Fibroblast of the conjunctiva (primary cell): ENCODE data around the gene MYL3.
A peak's percentile ranks its signal among the peaks of the same experiment; 100 is the strongest.
"Not testable (repeated sequence)": the region's sequence is repeated elsewhere in the genome, so short reads cannot be mapped to it uniquely, and the experiment has no call there.

Source experiments
- DNase-seq: peaks from one replicate; pipeline ENCODE4 v3.0.0-alpha.2; 2010; ENCODE audit warnings: low read depth

MYL3 gene

DNA sequence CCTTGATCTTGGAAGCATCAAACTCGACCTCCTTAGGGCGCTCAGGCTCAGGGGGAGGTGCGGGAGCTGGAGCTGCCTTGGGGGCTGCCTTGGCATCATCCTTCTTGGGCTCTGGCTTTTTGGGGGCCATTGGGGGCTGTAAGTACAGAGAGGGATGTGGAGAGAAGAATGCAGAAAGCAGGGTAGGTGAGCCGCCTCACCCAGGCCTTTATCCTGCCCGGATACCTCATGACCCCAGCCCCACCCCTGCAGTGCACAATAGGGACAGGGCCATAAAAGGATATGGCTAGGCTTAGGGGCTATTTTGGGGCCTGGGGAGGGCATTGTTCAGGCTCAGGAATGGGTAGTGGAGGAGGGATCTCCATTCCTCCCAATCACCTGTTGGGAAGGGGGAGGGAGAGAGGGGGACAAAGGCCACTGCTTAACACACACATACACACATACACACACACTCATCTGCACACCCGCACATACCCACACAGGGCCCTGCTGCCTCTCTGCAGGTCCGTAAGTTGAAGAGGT, at the start of gene MYL3:
Gene MYL3, minus strand, starts transcription at position 184 of the 522 bp plus-strand sequence. Its CDS starts 54 bp downstream, at position 130.
- no peak for DNase-seq

DNA sequence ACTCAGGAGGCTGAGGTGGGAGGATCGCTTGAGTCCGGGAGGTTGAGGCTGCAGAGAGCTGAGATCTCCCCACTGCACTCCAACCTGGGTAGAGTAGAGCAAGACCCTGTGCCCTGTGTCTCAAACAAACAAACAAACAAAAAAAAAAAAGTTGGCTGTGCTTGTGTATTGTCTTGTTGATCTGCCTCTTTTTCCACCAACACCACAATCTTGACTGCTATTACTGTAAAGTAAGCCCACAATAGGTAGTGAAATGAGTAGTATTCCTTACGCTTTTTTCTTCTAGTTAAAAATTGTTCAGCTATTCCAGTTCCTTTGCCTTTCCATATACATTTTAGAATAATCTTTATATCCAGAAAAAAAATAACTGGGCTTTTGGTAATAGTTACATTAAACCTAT, 49.7 kb upstream of the MYL3 start:
- DNase-seq = no peak

DNA sequence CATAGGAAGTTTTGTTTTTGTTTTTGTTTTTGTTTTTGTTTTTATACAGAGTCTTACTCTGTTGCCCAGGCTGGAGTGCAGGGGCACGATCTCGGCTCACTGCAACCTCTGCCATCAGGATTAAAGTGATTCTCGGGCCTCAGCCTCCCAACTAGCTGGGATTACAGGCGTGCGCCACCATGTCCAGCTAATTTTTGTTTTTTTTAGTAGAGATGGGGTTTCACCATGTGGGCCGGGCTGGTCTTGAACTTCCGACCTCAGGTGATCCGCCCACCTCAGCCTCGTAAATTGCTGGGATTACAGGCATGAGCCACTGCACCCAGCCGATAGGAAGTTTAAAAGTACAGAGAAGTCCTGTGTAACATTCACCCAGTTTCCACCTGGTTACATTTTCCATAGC, 47.7 kb upstream of the MYL3 start:
- DNase-seq = not testable (repeated sequence)

DNA sequence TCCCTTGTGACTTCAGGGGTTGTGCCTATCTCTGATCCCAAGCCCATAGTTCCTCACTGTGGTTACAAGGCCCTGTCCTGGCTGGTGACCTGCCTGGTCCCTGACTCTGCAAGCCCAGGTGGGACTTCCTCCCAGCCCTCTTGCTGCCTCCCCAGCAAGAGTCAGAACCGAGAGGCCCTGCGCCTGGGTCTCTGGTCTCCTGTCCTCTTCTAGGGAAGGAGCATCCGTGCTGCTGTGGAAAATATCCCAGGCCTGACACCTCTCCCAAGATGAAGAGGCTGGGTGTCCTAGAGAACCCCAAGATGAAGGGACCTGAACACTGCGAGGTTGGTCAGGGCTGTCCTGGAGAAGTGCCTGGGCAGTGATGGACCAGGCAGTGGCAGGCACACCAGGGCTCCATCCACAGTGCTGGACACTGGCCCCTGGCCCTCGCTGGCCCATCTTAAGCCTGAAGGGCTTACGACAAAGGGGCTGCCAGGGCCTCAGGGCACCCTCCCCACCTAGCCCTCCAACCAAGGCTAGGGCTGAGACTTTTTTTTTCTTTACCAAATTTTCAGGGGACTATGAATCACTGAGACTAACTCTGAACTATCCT, 47.0 kb upstream of the MYL3 start:
- DNase-seq = no peak

DNA sequence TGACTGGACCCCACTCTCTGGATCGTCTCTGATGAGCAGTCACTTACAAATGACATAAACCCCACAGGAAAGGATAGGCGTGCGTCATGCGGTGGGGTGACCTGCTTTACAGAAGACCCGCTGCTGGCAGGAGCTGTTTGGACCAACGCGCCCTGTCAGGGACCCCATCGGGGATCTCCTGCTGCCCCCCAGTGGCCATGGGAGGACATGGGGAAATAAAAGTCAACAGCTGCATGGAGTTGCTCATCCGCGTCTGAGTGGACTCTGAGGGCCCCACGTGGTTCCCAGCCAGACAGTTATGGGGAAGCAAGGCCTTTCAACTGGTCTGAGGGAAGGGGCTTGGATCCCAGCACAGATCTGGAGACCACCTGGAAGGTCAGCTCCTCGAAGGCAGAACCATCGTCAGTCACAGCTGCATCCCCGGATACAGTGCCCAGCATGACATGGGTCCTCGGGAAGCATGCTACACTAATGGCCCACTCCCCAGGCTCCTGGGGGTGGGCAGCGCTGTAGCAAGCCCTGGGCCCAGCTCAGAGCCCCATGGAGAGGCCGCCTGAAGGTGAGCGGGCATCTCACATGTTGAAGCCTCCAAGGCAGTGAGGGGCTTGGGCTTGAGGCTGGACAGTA, 46.4 kb upstream of the MYL3 start:
- peak; percentile 73 for DNase-seq

DNA sequence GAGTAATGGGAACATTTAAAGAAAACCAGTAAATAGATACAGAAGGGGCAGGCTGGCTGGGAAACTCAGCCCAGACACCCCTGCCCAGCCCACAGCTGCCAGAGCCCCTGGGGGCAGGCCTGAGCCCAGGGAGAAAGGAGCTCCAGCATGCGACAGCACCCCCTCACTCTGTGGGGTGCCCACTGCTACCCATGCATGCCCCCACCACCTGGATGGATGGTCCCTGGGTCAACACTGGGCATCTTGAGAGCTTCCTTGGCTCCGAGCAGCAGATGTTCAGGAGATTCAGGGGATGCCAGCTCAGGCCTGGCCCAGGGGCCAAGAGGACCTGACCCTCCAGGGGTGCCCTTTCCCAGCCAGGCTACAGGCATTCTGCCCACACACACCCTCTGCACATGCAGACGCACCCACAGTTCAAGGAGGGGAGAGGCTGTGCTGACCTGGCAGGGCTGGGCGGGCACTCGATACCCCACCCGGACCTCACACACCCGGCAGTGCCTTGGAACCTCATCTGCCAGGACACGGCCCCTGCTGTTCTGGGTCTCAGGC, 45.8 kb upstream of the MYL3 start:
- no peak for DNase-seq

DNA sequence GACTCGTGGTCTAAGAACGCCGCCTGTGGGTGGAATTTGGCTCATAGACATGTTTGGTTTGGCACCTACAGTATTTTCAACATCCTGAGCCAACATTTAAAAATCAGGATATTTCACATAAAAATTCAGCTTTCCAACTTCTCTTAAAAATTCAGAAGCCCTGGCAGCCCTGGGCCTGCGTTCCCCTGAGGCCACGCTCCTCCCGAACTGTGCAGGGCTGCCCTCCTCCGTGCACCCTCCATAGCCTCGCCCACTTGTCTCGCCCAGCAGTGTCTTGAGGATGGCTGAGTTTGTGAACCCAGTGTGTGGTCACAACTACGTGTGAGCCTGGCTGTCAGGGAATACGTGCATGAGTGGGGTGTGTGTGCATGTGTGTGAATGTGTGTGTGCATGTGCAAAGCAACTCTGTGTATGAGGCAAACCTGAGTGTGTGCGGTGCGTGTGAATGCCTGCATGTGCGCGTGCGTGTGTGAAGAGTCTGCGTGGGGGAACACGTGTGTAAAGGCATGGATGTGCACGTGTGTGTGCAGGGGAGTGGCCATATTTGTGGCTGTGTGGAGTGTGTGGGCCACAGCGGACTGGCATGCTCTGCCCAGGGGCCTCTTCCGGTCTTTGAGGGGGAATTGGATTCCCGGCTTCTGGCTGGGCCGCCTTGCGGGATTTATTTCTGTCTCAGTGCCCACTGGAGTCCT, 45.2 kb upstream of the MYL3 start:
- peak; percentile 63 for DNase-seq

DNA sequence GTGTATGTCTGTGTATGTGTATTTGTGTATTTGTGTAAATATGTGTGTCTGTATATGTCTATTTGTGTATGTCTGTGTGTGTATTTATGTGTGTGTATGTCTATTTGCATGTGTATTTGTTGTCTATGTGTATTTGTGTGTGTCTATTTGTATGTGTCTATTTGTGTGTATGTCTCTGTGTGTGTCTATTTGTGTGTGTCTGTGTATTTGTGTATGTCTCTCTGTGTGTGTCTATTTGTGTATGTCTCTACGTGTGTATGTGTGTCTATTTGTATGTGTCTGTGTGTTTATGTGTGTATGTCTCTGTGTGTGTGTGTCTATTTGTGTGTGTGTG, 44.7 kb upstream of the MYL3 start:
- DNase-seq = no peak

DNA sequence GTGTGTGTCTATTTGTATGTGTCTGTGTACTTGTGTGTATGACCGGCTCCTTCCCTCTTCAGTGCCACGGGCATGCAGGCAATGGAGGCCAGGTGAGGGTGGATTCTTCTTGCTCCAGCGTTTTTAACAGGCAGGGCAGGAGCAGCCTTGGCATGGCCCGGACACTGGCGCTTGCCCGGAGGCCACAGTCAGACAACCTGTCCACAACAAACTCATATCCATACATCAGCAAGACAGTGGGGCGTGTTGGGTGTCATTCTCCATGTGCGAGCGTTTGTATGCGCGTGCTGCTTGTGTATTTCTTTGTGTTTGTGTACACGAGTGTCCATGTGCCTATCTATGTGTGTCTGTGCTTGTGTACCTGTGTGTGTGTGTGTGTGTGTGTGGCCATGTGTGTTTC, 44.0 kb upstream of the MYL3 start:
- no peak for DNase-seq

DNA sequence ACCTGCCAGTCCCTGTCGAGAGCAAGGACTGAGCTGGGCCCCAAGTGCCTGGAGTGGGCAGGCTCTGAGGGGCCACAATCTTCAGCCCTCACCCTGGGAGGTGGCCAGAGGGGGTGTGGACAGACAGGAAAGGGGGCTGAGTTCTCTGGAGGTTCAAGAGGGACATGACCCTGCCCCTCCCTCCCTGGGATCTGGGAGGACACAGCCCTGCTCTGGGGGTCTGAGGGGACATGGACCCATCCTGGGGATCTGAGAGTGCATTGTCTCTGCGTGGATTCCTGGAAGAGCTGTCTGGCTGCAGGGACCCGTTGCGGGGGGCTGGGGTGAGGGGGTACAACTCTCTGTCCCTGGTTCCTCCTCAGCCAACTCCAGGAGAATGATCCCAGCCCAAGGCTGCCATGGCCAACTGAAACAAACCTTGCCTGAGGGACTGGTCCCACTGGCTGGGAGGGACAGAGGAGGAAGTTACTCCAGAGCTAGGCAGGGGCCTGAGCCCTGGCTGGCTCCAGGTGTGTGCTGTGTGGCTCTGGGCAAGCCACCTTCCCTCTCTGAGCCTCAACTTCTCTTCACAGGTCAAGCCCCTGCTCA, 43.3 kb upstream of the MYL3 start:
- DNase-seq = no peak

DNA sequence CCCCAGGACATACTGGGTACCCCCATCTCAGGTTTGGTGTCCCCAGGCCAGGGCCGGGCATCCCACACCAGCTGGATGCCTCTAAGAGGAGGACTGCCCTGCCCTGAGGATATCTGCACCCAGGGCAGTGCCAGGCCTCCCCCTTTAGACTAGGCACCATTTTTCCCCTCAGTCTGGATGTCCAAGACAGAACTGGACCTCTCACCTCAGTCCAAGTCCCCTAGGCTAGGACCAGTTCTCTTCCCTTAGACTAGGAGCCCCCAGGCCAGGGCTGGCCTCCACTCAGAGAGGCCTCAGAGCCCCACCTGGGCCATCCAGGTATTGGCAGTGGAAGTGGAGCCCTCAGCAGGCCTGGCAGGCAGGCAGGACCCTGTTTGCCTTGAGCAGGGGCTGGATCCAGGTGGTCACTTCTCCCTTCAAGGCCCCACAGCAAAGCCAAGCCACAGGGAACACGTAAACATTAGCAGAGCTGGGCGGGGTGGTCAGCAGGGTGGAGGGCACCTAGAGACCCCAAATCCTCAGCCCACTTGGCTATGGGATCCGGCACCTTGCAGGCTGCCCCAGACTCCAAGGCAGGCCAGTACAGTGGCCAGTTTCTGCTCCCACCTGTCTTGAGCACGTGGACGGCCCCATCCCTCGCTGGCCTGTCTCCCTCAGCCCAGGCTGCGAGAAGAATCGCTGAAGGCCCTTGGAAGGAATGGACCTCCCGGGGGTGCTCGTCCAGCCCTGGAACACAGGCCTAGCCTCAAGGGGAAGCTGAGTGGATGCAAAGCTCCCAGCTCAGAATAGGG, 42.6 kb upstream of the MYL3 start:
- DNase-seq = no peak

DNA sequence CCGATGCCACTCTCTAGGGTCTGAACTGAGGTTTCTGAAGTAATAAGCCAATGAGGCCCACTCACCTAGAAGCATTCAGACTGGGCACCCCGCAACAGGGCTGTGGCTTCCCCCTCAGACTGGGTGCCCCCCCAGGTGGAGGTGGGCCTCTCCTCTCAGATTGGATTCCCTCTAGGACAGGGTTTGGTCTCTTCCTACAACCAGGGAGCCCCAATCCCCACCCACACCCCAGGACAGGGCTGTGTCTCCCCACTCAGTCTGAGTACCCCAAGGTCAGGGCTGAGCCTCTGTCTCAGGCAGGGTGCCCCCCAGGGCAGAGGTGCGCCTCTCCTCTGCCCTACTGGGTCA, 41.9 kb upstream of the MYL3 start:
- no peak for DNase-seq

DNA sequence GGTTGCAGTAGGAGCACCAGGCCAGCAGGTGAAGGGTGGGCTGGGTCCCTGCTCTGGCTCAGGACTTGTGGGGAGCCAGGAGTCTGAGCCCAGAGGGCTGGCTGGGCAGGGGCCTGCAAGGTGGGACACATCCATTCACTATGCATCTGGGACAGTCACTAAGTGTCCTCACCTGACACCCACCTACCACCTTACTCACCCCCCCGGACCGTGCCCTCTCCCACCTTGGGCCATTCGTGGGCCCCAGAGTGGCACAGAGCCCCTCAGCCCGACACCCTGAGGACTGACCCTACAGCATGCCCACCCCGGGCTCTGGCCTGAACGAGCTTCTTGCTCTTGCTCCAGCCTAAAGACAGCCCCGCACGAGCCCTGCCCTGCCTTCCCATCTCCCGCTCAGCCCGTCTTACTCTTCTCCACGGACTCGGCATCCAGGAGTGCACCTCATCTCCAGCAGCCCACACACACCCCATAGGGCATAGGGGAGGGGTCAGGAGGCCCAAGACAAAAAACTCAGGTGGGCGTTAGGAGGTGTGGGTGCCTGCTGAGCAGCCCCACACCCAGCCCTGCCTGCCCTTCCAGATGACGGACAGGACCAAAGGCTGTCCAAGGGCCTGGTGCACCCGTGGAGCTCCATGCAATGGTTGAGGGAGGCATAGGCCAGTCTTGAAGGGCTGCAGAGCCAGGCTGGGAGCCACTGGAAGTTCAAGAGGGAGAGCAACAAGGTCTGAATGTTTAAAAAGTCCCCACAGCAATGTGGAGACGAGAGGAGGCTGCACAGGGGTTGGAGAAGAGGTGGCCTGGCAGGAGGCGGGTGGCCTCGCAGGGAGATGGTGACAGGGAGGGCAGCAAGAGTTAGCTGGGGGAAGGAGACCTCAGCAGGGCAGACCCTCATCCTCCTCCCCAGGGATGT, 41.3 kb upstream of the MYL3 start:
- DNase-seq = no peak

DNA sequence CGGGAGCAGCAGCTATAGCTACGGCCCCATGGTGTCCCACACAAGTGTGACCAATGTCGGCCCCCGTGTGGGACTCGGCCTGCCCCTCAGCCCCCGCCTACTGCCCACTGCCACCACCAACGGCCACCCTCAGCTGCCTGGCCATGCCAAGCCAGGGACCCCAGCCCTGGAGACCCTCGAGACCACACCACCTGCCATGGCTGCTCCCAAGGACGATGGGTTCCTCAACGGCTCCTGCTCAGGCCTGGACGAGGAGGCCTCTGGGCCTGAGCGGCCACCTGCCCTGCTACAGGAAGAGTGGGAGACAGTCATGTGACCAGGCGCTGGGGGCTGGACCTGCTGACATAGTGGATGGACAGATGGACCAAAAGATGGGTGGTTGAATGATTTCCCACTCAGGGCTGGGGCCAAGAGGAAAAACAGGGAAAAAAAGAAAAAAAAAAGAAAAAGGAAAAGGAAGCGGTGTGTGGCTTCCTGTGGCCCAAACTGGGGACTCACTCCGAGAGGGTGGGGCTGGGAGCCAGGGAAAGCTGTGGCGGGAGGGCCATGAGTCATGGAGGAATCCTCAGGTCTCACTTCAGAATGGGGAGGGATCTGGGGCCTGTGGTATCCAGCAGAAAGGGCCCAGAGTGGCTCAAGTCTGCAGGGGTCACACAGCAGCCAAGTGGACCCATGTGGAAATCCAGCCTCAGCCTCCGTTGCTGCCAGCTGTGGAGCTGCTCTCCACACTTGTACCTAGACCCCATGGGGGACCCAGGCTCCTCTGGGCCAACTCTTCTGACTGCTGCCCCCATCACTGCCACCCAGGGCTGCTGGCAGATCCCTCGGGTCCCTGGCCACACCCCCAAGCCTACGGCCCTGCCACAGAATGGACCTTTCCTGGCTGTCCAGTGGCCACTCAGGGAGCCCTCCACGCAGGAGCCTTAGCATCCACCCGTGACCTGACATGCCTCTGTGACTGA, 40.4 kb upstream of the MYL3 start:
- no peak for DNase-seq

DNA sequence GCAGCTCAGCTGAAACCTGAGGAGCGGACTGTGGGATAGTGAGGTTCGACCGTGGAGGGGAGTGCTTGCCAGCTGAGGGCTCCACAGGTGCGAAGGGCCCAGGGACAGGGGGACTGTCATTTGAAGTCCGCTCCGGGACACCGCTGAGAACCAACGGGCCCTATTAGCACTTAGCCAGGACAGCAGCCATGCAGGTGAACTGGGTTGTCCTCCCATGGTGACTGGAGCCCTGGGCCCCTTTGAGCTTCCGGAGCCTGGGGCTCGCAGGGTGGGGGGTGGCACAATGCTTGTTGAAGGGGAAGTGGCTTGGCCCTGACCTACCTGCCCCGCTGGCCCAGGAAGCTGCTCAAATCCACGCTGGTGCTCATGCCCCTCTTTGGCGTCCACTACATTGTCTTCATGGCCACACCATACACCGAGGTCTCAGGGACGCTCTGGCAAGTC, 39.0 kb upstream of the MYL3 start:
- DNase-seq = no peak

DNA sequence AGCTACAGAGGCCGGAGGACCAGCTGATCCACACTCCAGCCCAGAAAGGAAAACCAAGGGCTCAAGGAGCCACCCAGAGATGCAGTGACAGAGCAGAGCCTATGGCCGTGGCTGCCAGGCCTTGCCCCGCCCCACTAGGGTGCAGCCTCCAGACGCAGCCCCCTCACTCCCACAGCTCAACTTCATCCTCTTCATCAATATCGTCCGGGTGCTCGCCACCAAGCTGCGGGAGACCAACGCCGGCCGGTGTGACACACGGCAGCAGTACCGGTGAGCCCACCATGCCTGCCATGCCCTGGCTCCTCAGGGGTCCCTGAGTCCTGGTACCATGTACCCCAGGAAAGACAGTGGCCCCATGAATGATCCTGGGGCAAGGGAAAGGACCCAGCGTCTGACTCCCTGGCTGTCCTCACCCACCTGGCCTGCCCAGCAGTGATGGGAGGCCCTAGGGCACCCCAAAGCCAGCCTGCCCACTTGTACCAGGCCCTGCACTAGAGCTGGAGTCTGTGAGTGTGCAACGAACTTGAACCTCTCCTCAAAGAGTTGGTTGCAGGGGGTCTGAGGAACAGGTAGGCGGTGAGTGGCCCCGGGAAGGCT, 38.4 kb upstream of the MYL3 start:
- DNase-seq = no peak

DNA sequence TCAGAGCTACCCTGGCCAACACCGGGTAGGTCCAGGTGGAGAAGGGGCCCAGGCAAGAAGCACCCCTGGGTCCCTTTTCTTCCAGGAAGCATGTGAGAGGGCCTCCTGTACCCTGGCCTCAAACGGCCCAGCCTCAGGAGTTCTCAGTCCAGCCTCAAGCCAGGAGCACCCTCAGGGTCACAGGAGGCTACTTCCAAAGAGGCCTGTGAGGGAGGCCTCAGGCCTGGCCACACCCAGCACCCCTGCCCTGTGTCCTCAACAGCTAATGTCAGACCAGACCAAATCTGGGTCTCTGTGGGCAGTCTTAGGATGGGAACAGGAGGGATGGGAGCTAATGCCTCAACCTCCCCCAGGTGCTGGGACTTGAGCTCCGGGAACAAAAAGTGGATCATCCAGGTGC, 37.8 kb upstream of the MYL3 start:
- DNase-seq = no peak

DNA sequence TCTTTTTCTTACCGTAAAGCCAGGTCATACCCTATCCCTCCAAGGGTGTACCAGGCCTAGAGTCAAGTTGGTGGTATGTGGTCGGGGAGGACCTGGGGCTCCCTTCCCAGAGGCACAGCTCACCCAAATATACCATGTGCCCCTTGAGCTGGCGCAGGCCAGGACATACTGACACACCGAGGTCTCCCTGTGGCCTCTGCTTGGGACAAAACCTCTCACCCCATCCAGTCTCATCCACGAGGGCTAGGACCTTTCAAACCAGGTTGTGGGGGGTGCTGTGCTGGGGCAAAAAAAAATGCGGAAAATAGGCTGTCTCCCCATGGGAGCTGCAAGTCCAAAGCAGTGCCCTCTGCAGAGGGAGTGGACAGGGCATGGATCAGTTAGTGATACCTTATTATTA, 37.1 kb upstream of the MYL3 start:
- no peak for DNase-seq

DNA sequence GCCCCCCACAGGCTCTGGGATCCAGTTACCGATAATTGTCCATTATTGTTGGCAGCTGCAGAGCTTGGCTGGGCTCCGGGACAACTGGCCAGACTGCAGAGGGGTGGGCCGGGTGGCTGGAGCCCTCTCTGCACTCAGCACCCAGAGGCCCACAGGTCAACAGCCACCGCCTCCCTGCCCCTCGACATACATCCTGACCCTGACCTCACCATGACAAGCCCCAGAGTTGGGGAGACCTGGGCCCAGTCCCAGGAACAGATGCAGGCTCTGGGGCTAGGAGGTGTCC, 36.7 kb upstream of the MYL3 start:
- no peak for DNase-seq
